ENCODE results near the gene PDE7B.

The PDE7B gene

GRCh38 chr6:135884136-135884535 is 32.6 kb downstream of the PDE7B start:
- DNase-seq (ENCODE audit: low read depth in 2 of 3, low spot score in 2 of 3) = no peak

DNA sequence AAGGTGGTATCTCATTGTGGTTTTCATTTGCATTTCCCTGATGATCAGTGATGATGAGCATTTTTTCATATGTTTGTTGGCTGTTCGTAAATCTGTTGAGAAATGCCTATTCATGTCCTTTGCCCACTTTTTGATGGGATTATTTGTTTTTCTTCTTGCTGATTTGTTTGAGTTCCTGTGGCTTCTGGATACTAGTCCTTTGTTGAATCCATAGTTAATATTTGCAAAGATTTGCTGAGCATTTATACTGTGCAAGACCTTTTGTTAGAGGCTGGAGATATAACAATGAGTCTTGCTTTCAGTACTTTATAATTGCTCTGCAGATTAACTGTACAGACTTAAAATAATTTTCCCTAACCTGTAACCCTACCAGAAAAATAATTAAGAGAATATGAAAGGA is 35.6 kb downstream of the PDE7B start:
- DNase-seq (ENCODE audit: low read depth in 2 of 3, low spot score in 2 of 3) = no peak

- DNase-seq (ENCODE audit: low read depth in 2 of 3, low spot score in 2 of 3) = no peak
Measured at GRCh38 chr6:135888818-135889217, 37.3 kb downstream of the PDE7B start.

DNA sequence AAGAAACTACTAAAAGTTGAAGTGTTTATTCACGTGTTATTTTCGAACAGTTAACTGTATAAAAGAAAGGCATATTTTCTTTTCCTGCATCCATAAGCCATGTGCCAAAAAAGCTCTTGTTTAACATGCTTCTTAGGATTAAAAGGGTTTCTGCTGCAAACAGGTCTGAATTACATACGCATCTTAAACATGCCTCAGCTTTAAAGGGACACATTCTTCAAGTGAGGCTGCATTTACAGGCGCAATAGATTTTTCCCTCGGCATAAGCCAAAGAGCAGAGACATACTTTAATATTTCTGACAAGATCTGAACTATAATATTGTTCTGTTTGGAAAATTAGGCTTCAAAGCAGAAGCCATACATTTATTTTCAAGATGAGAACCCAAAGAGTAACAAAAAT is 39.4 kb downstream of the PDE7B start:
- no peak for DNase-seq (ENCODE audit: low read depth in 2 of 3, low spot score in 2 of 3)

DNA sequence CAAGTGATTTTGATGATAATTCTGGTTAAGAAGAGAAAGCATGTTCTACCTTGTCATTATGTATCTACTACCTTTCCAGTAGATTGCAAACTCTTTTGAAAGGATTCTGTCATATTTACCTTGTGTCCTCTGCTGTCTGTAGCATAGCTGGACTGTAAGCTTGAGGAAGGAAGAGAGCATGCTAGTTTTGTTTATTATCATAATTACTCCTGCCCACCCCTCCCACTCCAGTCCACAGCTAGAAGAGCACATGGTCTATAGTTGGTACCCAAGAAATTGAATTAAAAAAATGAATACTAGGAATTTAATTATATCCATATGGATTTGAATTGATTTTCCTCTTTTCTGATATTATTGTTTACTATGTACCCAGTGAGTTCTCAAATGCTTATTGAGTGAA is 40.2 kb downstream of the PDE7B start:
- no peak for DNase-seq (ENCODE audit: low read depth in 2 of 3, low spot score in 2 of 3)

DNA sequence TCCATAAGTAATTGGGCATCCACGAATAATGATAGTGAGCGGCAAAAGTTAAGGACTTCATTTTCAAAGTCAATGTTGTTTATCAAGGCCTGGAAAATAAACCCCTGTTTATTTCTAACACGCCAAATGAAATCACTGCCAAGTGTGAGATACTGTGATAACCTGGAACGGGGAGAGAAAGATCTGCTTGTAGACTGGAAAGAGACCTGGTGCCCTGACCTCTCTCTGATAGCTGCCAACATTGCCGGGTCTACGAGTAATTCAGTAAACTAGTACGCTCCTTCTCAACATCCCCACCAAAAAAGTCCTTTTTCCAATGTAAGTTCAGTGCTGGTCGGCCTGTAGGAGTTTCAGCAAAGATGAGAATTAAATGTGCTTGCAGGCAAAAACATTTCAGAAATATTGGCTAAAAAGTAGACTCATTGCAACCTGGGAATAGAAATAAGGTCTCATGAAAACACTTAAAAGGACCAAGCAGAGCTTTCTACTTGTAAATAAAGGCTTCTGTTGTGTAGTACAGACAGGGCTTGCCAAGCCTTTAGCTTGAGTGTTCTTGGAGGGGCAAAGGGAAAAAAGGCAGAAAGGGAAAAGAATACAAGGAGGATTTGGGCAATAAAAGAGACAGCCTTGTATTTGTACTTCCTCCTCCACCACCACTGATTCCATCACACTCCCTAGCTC is 43.9 kb downstream of the PDE7B start:
- no peak for DNase-seq (ENCODE audit: low read depth in 2 of 3, low spot score in 2 of 3)

- DNase-seq (ENCODE audit: low read depth in 2 of 3, low spot score in 2 of 3) = no peak
Measured at GRCh38 chr6:135897087-135897486, 45.6 kb downstream of the PDE7B start.

DNA sequence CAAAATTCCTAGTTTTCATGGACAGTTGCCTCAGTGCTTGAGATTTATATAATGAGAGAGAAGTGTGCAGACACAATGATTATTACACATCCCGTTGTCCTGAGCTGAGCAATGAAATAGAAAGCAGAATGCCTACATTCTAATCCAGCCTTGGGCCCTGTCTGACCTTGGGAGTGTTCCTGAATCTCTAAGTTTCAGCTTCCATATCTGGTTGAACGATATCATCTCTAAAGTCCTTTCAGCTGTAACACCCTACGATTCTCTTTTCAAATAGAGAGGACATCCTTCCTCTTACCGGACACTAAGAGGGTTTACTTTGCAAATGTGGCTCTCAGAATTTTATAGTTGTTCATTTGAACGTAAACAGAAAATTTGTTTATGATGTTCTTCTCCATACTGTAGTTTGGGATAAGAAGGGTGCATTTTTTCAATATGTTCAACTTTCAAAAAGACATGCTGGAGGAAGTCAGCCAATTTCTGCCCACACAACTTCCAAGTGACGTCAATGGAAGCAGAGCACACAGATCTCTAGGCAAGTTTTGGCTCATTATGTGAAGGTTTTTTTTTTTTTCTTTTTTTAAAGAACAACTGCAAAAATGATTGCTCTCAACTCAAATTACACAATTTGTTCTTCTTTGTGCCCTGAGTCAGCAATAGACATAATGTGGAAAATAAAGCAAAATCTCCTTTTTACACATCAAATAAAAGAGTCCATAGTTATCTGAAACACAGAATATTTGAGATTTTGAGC is 50.4 kb downstream of the PDE7B start:
- no peak for DNase-seq (ENCODE audit: low read depth in 2 of 3, low spot score in 2 of 3)

GRCh38 chr6:135902756-135903331 is 51.3 kb downstream of the PDE7B start:
- no peak for DNase-seq (ENCODE audit: low read depth in 2 of 3, low spot score in 2 of 3)

DNA sequence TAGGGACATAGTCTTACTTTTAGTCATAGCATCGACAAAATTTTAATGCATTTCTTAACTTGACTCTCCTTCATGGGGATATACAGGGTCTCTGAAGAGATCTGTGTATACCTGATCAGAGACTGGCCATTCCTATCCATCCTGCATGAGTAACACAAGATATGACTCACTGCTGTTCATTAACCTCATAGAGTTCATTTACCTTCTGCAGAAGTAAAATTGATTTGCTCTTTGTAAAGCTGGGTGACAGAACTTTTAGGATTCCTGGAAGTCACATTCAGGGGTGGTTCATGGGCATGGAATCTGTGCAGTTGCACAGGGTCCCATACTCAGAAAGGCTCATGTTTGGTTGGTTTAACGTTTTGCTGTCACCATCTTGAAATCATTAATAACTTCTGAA is 53.2 kb downstream of the PDE7B start:
- DNase-seq (ENCODE audit: low read depth in 2 of 3, low spot score in 2 of 3) = no peak

DNA sequence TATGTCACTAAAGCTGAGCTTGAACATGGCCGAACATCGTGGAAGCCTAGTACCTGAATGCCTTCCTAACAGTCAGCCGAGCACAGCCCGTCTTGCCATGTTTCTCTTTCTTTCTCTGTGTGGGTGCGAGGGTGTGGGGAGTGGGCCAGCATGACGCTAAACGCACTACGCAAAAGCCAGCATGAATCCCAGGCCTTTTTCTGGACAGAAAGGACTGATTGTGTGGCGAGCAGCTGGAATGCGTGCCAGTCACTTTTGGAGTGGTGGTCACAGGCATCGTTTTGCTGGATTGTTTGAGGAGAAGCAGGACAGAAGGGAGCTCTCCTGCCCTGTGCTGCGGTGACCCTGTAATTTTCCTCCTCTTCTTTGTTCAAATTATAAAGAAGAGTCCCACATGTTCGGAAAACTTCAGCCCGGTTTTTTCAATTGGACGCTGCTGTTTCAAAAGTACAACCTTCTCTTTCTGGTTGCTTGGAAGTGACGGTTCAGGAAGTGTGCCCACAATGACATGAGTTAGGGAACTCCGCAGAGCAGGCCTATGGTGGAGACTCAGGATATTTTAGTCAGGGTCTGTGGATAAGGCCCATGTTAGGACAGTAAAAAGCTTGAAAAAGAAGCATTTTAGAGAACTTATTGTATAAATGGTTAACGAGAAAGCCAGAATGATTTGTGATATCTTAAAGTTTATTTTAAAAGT is 54.3 kb downstream of the PDE7B start:
- DNase-seq (ENCODE audit: low read depth in 2 of 3, low spot score in 2 of 3) = no peak

DNA sequence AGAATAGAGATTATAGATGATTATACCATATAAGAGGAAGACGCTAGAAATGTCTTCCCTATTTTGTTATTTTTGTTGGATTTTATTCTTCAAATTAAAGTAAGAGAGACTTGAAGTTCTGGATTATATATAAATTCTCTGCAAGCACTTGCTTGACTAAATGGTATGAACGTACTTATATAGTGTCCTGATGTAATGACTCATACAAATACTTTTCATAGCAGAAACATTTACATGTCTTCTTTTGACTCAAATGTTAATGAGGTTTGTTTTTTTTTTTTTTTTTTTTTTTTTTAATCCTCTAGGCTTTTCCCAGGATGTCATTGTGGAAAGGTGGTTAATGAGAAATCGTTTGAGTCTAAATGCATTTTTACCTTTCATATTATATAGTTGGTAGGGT is 55.0 kb downstream of the PDE7B start:
- DNase-seq (ENCODE audit: low read depth in 2 of 3, low spot score in 2 of 3) = no peak

GRCh38 chr6:135906972-135907465 is 55.5 kb downstream of the PDE7B start:
- no peak for DNase-seq (ENCODE audit: low read depth in 2 of 3, low spot score in 2 of 3)

DNA sequence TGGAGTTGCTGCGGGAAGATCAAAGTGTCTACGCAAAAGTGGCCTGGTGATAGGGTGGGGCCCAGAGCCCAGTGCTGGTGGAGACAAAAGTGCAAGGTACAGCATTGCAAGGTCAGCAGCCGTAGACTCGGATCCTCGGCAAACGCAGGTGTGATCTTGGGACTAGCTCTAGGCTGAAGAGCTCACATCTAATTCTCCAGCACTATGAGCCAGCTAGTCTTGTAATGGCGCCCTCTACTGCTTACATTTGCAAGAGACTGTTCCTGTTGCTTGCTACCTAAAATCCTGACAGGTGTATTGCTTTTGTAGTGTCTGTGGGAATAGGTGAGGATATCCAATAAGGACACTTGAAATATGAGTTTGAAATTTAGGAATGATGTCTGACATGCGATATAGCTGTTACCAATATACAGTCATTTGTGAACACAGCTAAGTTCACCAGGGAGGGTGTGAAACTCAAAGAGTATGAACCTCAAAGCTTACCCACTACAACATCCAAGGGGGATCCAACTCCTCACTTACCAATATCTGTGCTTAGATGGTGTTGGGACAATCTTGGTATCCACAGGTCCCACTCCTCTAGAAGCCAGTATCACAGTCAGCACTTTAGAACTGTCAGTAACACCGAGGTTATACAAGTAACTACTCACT is 58.4 kb downstream of the PDE7B start:
- DNase-seq (ENCODE audit: low read depth in 2 of 3, low spot score in 2 of 3) = peak in 1 of 3 experiments; percentile 2

DNA sequence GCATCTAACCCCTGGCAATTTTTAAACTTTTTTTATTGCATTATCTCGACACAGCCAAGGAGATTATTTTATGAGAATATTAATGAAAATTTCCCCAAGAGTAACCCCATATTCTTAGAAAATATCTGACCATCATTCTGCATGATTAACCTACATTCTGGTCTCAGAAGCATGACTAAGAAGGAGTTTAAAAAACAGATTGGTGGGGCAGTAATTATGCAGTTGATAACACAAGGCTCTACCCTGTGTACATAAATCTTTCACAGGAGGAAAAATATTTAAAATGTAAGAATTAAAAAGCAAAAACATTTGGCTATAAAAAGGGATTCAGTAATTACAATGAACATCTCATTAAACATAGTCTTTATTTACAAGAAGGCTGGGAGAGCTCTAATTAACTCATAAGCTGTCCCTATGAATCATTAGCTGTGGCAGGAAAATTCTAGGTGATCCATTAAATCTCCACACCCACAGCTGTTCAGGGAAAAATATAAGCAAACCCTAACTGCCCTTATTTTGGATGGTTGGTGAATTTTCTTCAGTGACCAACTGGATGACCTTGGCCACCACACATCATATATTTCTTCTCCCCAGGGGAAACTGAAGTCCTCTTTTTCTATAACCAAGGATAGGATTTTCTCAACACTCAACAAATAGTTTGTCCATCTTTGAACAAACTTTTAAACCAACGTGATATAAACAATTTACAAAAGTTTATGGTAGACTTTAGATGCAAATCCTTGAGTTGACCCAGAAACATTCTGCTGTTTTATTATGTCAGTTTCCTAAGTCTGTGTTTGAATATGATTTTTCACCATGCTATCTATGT is 59.5 kb downstream of the PDE7B start:
- DNase-seq (ENCODE audit: low read depth in 2 of 3, low spot score in 2 of 3) = no peak

GRCh38 chr6:135913785-135914184 is 62.3 kb downstream of the PDE7B start:
- no peak for DNase-seq (ENCODE audit: low read depth in 2 of 3, low spot score in 2 of 3)

DNA sequence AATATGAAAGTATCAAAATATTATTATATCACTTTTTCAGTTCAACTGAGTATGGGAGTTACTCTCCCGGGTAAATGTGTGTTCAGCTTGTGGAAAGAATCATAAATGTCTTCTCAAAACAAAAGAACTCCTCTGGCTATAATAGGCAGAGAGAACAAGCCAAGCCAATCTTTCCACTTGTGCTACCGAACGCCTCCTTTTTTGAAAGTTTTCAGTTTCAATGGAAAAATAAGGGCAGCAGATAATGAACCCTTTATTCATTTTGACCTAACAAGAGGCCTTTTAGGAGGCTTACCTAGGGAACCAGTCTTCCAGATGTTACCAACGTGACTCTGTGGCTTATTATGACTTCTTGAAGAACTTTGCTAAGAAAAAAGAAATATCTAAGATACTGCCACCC is 67.5 kb downstream of the PDE7B start:
- DNase-seq (ENCODE audit: low read depth in 2 of 3, low spot score in 2 of 3) = no peak

DNA sequence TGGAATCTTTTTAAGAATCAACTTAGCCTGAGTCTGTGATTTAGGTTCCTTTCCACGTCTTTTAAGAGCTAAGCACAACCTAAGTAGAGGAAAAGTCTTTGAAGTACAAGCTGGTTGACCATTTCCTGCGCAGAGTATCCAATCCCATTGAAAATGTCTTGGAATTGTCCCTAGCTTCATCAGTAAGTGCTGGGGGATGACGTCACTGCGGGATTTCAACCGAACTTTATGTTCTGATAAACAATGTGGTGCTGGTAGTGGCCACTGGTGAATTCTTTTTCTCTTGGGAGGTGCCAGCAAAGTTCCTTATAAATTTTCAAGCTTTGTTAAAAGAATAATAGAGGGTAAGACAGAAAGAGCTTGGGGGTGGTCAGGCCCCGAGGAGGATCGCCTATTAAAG is 69.2 kb downstream of the PDE7B start:
- DNase-seq (ENCODE audit: low read depth in 2 of 3, low spot score in 2 of 3) = no peak

GRCh38 chr6:135921188-135921587 is 69.7 kb downstream of the PDE7B start:
- no peak for DNase-seq (ENCODE audit: low read depth in 2 of 3, low spot score in 2 of 3)

DNA sequence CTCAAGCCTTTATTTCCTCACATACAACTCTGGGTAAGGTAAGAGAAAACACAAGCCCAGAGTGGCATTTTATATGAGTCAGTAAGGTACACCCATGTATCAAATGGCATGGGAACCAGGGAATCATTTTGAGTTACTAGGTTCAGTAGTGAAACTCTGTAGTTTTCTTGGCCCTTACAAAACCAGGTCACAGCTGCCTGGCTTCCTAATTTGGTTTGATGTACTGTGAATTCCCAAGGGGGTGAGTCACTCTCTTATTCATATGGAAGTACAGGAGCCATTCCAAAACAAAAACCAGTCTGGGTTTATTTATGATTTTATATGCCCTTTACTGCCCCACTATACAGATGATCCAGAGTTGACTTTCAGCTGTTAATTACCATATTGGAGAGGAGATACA is 70.7 kb downstream of the PDE7B start:
- no peak for DNase-seq (ENCODE audit: low read depth in 2 of 3, low spot score in 2 of 3)

Measured in activated CD8-positive, alpha-beta memory T cell treated with anti-CD3 and anti-CD28 coated beads for 48 hours (primary cell).